ENCODE measurements around the gene AOAH.

GRCh38 chr7:36638140-36638539 lies 86.2 kb downstream of the AOAH start:
- TF ChIP-seq CTCF (IDR thresholded peaks at IDR 0.05) (no peak), EP300 (IDR thresholded peaks at IDR 0.05) (no peak), POLR2A (IDR thresholded peaks at IDR 0.05) (no peak)

All from suprapubic skin (tissue), 3 donors.